K562 (cell line): ENCODE results near the gene PDE4D. TPM values are rescaled to one million over a fixed set of nuclear protein-coding genes. Genes with fewer than 3 reads are reported as not detected.

Experiments used
- ADNP ChIP-seq: fragments of 200-800 bp; sonication (Bioruptor generic); IDR thresholded peaks from 2 replicates; pipeline ENCODE4 v1.6.1; 2016; ENCODE audit warnings: missing genetic modification characterization, missing compliant biosample characterization
- GTF2F1 ChIP-seq: IDR thresholded peaks from 2 replicates; pipeline ENCODE4 v1.6.1; 2011; ENCODE audit warnings: low read depth, low read length, improper control_type of control experiment
- HDAC8 ChIP-seq: fragments of 450-650 bp; IDR thresholded peaks from 2 replicates; pipeline ENCODE4 v1.6.1; 2016; ENCODE audit warnings: mild to moderate bottlenecking, missing genetic modification characterization, moderate library complexity, missing compliant biosample characterization
- MECOM ChIP-seq: fragments of 250-450 bp; sonication (Bioruptor Pico); IDR thresholded peaks from 2 replicates; pipeline ENCODE4 v1.8.0; 2022; ENCODE audit warnings: inconsistent platforms
- NR4A1 ChIP-seq, 2 experiments: fragments of 250-450 bp in 1 of 2; fragments of 450-650 bp in 1 of 2; sonication (Bioruptor Pico) in 1 of 2; IDR thresholded peaks; 2 replicates each; pipeline versions ENCODE4 v1.4.0 to v1.6.1; 2016 to 2020; ENCODE audit warnings: mild to moderate bottlenecking in 2 of 2, missing compliant biosample characterization in 1 of 2, missing genetic modification characterization in 1 of 2, moderate library complexity in 1 of 2
- POLR3A ChIP-seq: IDR thresholded peaks from 2 replicates; pipeline ENCODE4 v1.6.1; 2011; ENCODE audit warnings: borderline replicate concordance, mild to moderate bottlenecking, moderate library complexity; ENCODE audit not compliant: insufficient read length, insufficient read depth; ENCODE audit errors: extremely low read depth
- SAFB2 ChIP-seq: fragments of 200-400 bp; formaldehyde crosslinking; IDR thresholded peaks from 2 replicates; pipeline ENCODE4 v1.6.1; 2018; ENCODE audit warnings: borderline replicate concordance, low read length, low read depth, moderate library complexity; ENCODE audit not compliant: severe bottlenecking
- polyA plus RNA-seq, 8 experiments: library from polyadenylated mRNA; depleted of rRNA in 4 of 8; stranded (reverse) in 5 of 8; unstranded in 3 of 8; fragments of >200 nt; fragmentation: Nextera tagmentation in 2 of 8; fragmentation: Illumina TruSeq in 1 of 8; extraction: Ambion mirVana in 2 of 8; extraction: Trizol in 1 of 8; gene quantifications; 2 replicates each; pipeline versions ENCODE4 v1.2.1 to v1.2.3, GENCODE V29; 2011 to 2014; ENCODE audit warnings: inconsistent platforms in 1 of 8, missing spikeins in 1 of 8
- total RNA-seq, 7 experiments: library from RNA; depleted of rRNA in 6 of 7; stranded (reverse); fragments of >200 nt in 6 of 7; fragmentation: Illumina TruSeq in 2 of 7; extraction: Trizol in 2 of 7; gene quantifications; 2 replicates each; pipeline versions ENCODE4 v1.2.1 to v1.2.3, GENCODE V29; 2011 to 2021; ENCODE audit warnings: low replicate concordance in 1 of 7
- TF ChIP-seq, protein P1 (sequence below): fragments of 450-650 bp; IDR thresholded peaks from 2 replicates; pipeline ENCODE4 v1.6.1; 2016; ENCODE audit warnings: borderline replicate concordance
- TF ChIP-seq, protein P2 (sequence below): sonication (generic); formaldehyde crosslinking; IDR thresholded peaks from 2 replicates; pipeline ENCODE4 v1.8.1; 2023; ENCODE audit warnings: mild to moderate bottlenecking, missing genetic modification reagents, moderate library complexity
- TF ChIP-seq, protein P3 (sequence below), 2 experiments: fragments of 450-650 bp in 1 of 2; sonication (generic) in 1 of 2; formaldehyde crosslinking; conservative IDR thresholded peaks; 2 replicates each; pipeline versions ENCODE4 v1.4.0 to v1.8.1; 2020 to 2022; ENCODE audit warnings: mild to moderate bottlenecking in 1 of 2, missing genetic modification reagents in 1 of 2
- TF ChIP-seq, protein P4 (sequence below): sonication (generic); formaldehyde crosslinking; IDR thresholded peaks from 2 replicates; pipeline ENCODE4 v1.8.1; 2023; ENCODE audit warnings: mild to moderate bottlenecking, missing genetic modification reagents

PDE4D gene
- total and polyA plus RNA-seq, 9 of the 15 experiments (the other 6 are each of a cell fraction or from before 2014, with no cell fraction given) = 0.04 to 0.46 (median 0.13) TPM

DNA sequence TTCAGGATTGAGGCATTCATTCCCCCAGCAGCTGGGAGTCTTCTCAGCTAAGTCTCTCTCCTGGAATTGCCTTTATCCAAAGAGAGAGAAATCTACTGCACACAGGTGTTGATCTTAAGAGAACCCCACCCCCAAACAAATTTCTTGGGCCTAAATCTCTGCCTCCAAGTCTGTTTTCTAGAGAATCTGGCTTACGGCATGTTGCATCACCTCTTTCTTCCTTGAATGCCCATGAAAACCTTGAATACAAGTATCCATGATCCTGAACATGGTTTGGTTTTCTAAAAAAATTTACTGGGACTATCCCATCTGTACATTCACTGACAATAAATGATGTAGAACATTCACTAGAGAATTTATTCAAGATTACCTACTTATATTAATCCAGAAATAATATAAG, 401.6 kb downstream of the PDE4D start (continued):
- no peak for TF ChIP-seq SAFB2
- TF ChIP-seq GTF2F1 = no peak
- TF ChIP-seq, protein P1, sequence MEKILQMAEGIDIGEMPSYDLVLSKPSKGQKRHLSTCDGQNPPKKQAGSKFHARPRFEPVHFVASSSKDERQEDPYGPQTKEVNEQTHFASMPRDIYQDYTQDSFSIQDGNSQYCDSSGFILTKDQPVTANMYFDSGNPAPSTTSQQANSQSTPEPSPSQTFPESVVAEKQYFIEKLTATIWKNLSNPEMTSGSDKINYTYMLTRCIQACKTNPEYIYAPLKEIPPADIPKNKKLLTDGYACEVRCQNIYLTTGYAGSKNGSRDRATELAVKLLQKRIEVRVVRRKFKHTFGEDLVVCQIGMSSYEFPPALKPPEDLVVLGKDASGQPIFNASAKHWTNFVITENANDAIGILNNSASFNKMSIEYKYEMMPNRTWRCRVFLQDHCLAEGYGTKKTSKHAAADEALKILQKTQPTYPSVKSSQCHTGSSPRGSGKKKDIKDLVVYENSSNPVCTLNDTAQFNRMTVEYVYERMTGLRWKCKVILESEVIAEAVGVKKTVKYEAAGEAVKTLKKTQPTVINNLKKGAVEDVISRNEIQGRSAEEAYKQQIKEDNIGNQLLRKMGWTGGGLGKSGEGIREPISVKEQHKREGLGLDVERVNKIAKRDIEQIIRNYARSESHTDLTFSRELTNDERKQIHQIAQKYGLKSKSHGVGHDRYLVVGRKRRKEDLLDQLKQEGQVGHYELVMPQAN = no peak
- no peak for TF ChIP-seq POLR3A
- TF ChIP-seq, protein P2, sequence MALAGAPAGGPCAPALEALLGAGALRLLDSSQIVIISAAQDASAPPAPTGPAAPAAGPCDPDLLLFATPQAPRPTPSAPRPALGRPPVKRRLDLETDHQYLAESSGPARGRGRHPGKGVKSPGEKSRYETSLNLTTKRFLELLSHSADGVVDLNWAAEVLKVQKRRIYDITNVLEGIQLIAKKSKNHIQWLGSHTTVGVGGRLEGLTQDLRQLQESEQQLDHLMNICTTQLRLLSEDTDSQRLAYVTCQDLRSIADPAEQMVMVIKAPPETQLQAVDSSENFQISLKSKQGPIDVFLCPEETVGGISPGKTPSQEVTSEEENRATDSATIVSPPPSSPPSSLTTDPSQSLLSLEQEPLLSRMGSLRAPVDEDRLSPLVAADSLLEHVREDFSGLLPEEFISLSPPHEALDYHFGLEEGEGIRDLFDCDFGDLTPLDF (CRISPR knock-in tag) = no peak
- TF ChIP-seq MECOM = no peak
- TF ChIP-seq NR4A1 (CRISPR knock-in tag; IDR thresholded peaks at IDR 0.05) = no peak
- TF ChIP-seq NR4A1 (tag; IDR thresholded peaks at IDR 0.05) = no peak
- TF ChIP-seq, protein P3, sequence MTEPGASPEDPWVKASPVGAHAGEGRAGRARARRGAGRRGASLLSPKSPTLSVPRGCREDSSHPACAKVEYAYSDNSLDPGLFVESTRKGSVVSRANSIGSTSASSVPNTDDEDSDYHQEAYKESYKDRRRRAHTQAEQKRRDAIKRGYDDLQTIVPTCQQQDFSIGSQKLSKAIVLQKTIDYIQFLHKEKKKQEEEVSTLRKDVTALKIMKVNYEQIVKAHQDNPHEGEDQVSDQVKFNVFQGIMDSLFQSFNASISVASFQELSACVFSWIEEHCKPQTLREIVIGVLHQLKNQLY (CRISPR knock-in tag; conservative IDR thresholded peaks at IDR 0.05) = no peak
- TF ChIP-seq, protein P4, sequence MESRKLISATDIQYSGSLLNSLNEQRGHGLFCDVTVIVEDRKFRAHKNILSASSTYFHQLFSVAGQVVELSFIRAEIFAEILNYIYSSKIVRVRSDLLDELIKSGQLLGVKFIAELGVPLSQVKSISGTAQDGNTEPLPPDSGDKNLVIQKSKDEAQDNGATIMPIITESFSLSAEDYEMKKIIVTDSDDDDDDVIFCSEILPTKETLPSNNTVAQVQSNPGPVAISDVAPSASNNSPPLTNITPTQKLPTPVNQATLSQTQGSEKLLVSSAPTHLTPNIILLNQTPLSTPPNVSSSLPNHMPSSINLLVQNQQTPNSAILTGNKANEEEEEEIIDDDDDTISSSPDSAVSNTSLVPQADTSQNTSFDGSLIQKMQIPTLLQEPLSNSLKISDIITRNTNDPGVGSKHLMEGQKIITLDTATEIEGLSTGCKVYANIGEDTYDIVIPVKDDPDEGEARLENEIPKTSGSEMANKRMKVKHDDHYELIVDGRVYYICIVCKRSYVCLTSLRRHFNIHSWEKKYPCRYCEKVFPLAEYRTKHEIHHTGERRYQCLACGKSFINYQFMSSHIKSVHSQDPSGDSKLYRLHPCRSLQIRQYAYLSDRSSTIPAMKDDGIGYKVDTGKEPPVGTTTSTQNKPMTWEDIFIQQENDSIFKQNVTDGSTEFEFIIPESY = no peak
- TF ChIP-seq ADNP (tag) = no peak
- no peak for TF ChIP-seq HDAC8 (tag)
